DMS153 treated with DMSO at 0.1 percent for 48 hours (cell line): ENCODE results near the gene PDK3.

Experiments
- DNase-seq: peaks from one replicate; lab custom pipeline; 2025; ENCODE audit not compliant: unreplicated experiment; lab: John Stamatoyannopoulos, UW

PDK3 gene

DNA sequence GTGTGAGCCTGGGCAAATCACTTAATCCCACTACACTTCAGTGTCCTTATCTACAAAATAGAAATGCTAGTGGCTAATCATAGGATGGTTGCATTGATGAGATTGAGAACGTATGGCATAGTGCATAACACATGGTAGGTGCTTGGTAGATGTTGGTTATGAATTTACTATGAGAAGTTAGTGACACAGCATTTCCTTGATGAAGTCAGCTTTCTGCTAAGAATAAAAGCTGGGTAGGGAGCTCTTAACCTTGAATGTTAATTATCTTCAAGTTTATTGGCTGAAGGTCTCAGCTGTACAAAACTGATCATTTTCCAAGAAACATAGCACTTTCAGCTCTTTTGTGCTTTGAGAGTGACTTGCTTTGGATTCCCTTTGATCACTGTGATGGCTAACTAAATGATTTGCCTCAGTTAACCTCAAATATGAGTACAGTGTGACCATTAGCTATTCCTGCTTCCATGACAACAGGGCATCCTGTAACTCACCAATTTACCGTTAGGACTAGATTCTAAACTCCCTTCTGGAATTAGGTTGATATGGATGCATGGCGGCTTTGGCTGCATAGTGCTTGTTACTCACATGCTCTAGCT, 17.8 kb downstream of the PDK3 start:
- DNase-seq, result no peak

DNA sequence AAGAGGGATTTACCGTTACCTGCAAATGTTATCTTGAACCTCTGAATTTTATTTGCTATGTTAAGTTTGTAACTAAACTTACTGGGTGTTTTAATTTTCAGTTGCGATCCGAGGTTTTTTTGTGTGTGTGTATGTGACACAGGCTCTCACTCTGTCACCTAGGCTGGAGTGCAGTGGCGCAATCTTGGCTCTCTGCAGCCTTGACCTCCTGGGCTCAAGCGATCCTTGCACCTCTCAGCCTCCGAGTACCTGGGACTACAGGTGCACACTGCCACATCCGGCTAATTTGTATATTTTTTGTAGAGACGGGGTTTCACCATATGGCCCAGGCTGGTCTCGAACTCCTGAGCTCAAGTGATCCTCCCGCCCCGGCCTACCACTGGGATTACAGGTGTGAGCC, 18.5 kb downstream of the PDK3 start:
- DNase-seq, result no peak

- no peak for DNase-seq
These were observed 20.2 kb downstream of the PDK3 start for GRCh38 chrX:24485323-24485722.

- no peak for DNase-seq
These were observed 21.0 kb downstream of the PDK3 start for GRCh38 chrX:24485976-24486680.

DNA sequence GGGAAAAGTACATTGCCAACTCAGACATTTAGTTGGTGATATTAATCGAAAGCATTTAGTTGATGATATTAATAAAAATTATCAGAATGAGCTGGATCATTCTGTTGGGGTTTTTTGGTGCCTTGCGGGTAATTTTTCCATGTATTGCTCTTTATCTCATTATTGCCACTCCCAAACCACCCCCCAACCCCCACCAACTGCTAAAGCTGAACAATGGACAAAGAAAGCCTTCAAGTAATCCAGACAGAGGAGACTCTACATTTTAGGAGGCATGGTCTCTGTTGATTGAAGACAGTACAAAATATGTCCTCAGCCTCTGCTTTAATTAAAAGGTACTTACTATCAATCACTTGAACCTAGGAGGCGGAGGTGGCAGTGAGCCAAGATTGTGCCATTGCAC, 22.5 kb downstream of the PDK3 start:
- no peak for DNase-seq

DNA sequence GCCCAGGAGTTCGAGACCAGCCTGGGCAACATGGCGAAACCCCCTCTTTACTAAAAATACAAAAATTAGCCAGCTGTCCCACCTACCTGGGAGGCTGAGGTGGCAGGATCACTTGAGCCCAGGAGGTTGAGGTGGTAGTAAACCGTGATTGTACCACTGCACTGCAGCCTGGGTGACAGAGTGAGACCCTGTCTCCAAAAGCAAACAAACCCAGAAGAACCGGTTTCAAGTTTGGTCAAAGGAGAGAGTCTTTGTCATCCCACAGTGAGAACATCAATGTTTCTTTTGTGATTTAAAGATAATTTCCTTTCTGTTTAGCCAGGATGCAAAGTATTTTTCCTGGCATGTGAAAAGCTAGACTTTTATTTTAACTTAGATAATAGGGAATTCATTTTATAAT, 26.7 kb downstream of the PDK3 start:
- no peak for DNase-seq

- peak; percentile 3 for DNase-seq
These were observed 28.9 kb downstream of the PDK3 start for GRCh38 chrX:24493740-24494581.

DNA sequence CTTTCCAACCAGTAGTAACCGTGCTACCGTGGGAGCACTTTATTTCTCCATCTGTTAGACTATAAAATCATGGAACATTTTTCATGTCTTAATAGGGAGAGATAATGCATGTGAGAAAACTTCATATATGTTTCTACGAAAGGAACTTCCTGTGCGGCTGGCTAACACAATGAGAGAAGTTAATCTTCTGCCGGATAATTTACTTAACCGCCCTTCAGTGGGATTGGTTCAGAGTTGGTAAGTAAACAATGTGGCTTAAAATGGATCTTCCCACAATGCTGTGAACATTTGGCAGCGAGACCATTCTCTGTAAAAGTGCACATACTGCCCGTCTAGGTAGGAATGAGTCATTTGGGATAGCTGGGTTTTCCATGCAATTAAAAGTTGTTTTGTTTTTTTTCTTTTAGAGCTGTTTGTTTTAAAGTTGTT, 29.6 kb downstream of the PDK3 start:
- DNase-seq, result peak; percentile 46

- DNase-seq, result no peak
These were observed 30.6 kb downstream of the PDK3 start for GRCh38 chrX:24495700-24496099.

DNA sequence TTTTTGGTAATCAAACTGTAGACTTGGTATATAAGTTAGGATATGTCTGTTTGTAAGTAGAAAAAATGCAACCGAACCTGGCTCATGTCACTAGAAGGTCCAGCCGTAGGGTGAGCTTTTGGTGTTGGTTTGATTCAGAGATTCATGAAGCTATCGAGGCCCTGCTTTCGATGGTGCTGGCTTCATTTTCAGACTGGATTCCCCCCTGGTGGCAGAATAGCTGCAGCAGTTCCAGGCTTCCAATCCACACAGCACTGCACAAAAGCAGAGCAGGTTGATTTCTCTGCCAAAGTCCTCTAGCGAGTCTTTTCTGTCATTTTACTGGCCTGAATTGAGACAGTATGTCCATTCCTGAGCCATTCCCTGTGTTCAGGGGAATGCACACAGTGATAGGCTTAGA, 33.1 kb downstream of the PDK3 start:
- no peak for DNase-seq

GRCh38 chrX:24498975-24499374, 33.9 kb downstream of the PDK3 start:
- peak; percentile 29 for DNase-seq

- no peak for DNase-seq
These were observed 41.0 kb downstream of the PDK3 start for GRCh38 chrX:24506082-24506481.

GRCh38 chrX:24508375-24508774, 43.3 kb downstream of the PDK3 start:
- no peak for DNase-seq

GRCh38 chrX:24513416-24513815, 48.3 kb downstream of the PDK3 start:
- no peak for DNase-seq

DNA sequence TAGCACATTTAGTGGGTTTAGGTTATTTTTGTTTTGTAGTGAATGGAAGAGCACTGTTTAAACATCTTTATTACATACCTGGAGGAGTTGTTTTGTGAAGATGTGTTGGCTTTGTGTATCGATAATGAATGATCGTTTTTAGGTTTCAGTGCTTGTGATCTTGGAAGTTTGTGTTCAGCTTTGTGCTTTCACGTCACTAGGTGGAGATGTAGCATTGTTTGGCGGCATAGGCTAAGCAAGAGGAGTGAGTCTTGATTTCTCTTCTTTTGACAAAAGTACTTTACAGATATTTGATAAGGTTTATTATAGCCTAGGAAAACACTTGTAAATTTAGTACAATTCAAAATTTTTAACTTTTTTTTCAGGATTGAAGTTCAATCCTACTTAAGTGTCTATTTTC, 50.4 kb downstream of the PDK3 start:
- DNase-seq, result no peak

- no peak for DNase-seq
These were observed 55.4 kb downstream of the PDK3 start for GRCh38 chrX:24520472-24520871.

DNA sequence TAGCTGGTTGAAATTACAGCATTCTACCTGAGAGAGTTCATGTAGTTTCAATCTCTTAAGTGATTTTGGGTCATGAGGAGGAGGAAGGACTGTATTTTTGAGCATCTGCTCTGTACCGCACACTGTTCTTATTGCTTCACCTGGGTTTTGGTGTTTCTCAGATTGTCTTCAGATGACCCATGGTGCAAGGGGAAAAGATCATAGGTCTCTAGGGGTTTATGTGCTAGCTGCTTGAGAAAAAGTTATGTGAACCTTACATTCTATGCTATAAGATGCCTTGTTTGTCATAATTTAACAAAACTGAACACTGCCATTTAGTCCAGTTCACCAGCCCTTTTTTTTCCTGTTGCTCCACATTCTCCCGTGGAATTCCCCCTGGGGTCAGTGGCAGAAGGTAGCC, 60.4 kb downstream of the PDK3 start:
- no peak for DNase-seq

GRCh38 chrX:24526616-24527015, 61.5 kb downstream of the PDK3 start:
- no peak for DNase-seq

DNA sequence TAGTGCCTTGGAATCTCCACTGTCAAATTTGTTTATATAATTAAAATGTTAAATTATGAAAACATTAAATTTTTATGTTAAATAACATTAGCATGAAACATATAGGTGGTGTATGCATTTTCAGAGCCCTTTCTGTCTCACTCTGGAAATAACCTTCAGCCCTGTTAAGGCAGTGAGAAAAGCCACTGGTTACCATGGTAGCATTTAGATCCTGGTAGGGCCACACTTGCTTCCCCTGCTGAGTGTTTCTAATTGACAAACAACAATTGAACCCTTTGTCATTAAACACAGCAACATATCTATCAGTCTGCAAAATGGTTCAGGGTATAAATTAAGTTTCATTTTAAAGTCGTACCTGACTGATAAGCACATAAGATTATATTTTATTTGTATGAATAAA, 63.5 kb downstream of the PDK3 start:
- no peak for DNase-seq

DNA sequence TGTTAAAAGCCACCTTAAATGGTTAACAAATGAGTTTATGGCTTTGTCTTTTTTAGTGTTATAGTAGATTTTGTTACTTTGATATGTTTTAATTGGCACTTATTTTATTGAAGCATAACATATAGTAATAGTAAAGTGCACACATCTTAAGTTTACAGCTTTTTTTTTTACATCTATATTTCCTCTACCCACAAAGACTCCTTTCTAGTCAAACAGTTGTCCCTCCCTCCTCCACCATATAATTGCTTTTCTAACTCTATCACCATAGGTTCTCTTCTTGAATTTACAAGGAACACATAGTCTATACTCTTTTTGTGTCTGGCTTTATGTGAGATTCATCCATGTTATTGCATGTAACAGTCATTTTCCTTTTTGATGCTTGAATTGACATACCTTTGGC, 71.5 kb downstream of the PDK3 start:
- DNase-seq, result no peak

DNA sequence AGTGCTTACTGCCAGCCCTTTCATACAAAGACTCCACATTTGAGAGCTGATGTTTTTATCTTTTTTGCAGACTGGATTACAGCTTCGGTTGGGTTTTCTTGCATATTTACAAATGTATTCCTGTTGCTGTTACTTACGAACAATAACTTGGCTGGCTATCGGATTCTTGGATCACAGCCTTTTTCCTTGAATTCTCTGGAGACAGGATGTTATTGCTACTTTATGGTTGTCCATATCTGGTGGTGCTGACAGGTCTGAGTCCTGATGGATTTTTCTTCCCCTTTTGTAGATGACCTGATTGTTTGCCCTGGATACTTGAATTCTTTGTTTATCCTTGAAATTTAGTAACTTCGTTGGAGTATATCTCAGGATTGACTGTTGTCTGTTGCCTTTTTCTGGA, 77.7 kb downstream of the PDK3 start:
- DNase-seq, result no peak

- no peak for DNase-seq
These were observed 82.9 kb downstream of the PDK3 start for GRCh38 chrX:24547961-24548360.
